Parathyroid adenoma (tissue), 2 donors: ENCODE data around the gene SNPH.

Experiments used
- H2AFZ ChIP-seq: fragments of 300-600 bp; sonication (generic); one replicate; pipeline ENCODE4 v1.7.0; 2017; ENCODE audit warnings: antibody characterized with exemption, mild to moderate bottlenecking
- H3K27ac ChIP-seq: fragments of 300-600 bp; sonication (generic); one replicate; pipeline ENCODE4 v1.7.0; 2017
- H3K27me3 ChIP-seq: fragments of 300-600 bp; sonication (generic); one replicate; pipeline ENCODE4 v1.7.0; 2017; ENCODE audit warnings: low read length; ENCODE audit not compliant: control insufficient read depth, insufficient read depth
- H3K36me3 ChIP-seq: fragments of 300-600 bp; sonication (generic); one replicate; pipeline ENCODE4 v1.7.0; 2017; ENCODE audit warnings: low read length; ENCODE audit not compliant: control insufficient read depth, insufficient read depth
- H3K4me1 ChIP-seq: fragments of 300-600 bp; sonication (generic); one replicate; pipeline ENCODE4 v1.7.0; 2017; ENCODE audit warnings: control low read depth
- H3K4me2 ChIP-seq: fragments of 300-600 bp; sonication (generic); one replicate; pipeline ENCODE4 v1.7.0; 2017; ENCODE audit warnings: low read length
- H3K4me3 ChIP-seq: fragments of 300-600 bp; sonication (generic); one replicate; pipeline ENCODE4 v1.7.0; 2017; ENCODE audit warnings: low read depth, low read length
- H3K79me2 ChIP-seq: fragments of 300-600 bp; sonication (generic); one replicate; pipeline ENCODE4 v1.7.0; 2017; ENCODE audit warnings: control low read depth
- H3K9ac ChIP-seq: fragments of 300-600 bp; sonication (generic); one replicate; pipeline ENCODE4 v1.7.0; 2017; ENCODE audit warnings: mild to moderate bottlenecking
- H3K9me3 ChIP-seq: fragments of 300-600 bp; sonication (generic); one replicate; pipeline ENCODE4 v1.7.0; 2017; ENCODE audit warnings: low read length; ENCODE audit not compliant: control insufficient read depth
- TF ChIP-seq, protein P1 (sequence below): fragments of 300-600 bp; sonication (generic); IDR thresholded peaks from one replicate; pipeline ENCODE4 v1.7.0; 2017; ENCODE audit warnings: antibody characterized with exemption, mild to moderate bottlenecking
- donor health status: primary hyperparathyroidism.

The SNPH gene

DNA sequence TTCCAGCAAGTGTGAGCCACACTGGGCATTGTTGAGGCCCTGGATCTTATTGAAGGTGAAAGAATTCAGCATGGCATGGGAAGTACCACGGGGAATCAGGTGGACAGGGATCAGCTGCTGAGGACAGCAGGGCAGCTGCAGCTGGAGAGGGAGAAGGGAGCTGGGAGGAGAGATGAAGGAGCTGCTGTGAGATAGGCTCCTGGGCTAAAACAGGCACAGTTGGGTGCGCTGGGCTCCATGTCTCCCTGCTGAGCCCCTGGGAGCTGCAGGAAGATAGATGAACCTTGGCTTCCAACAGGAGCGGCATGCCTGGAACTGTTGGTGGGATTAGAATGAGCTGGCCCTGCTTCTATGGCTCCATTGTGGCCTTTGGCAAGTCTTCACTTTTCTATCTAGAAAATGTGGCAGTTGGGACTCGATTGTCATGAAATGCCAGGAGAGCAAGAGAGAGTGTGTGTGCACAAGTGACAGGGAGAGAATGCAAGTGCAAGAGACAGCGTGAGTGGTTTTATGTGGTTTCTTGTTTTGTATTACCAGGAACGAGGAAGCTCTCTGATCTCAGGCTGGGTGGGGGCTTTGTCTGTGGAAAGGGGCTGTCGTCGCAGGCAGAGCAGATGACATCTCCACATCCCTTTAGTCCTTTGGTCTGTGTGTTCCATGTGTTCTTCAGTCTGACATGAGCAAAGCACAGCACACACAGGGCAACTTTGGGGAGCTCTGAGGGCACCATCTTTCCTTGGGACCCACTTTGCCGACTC is 20.4 kb downstream of the SNPH start:
- no peaks in the 10 kb centered on the region for H3K79me2 ChIP-seq
- H3K9me3 ChIP-seq, result no peaks in the 10 kb centered on the region
- no peaks in the 10 kb centered on the region for H3K36me3 ChIP-seq
- H3K27ac ChIP-seq, result no peak overlapping the region
- no peaks in the 10 kb centered on the region for H3K4me1 ChIP-seq
- no peak overlapping the region for H3K4me2 ChIP-seq
- H3K4me3 ChIP-seq, result no peak overlapping the region
- TF ChIP-seq, protein P1, sequence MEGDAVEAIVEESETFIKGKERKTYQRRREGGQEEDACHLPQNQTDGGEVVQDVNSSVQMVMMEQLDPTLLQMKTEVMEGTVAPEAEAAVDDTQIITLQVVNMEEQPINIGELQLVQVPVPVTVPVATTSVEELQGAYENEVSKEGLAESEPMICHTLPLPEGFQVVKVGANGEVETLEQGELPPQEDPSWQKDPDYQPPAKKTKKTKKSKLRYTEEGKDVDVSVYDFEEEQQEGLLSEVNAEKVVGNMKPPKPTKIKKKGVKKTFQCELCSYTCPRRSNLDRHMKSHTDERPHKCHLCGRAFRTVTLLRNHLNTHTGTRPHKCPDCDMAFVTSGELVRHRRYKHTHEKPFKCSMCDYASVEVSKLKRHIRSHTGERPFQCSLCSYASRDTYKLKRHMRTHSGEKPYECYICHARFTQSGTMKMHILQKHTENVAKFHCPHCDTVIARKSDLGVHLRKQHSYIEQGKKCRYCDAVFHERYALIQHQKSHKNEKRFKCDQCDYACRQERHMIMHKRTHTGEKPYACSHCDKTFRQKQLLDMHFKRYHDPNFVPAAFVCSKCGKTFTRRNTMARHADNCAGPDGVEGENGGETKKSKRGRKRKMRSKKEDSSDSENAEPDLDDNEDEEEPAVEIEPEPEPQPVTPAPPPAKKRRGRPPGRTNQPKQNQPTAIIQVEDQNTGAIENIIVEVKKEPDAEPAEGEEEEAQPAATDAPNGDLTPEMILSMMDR, result no peak
- H3K27me3 ChIP-seq, result no peaks in the 10 kb centered on the region
- H3K9ac ChIP-seq, result no peak overlapping the region
- H2AFZ ChIP-seq, result no peak overlapping the region

DNA sequence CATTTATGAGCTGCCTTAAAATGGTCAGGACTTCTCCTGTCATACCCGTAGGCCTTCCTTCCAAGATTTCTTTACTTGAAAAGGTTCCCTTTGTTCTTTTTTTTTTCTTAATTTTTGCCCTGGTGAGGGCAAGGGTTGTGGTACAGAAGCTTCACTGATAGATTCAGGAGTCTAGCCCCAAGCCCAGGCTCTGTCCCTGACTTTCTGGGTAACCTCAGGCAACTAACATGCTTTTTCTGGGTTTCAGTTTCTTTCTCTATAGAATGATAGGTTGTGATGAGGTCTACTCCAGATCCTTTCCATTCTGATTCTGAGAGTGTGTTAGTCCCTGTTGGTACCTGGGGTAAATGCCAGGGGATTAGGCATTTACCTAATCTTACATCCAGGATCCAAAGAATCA is 21.2 kb downstream of the SNPH start:
- TF ChIP-seq, protein P1, result no peak
- no peaks in the 10 kb centered on the region for H3K27me3 ChIP-seq
- no peaks in the 10 kb centered on the region for H3K36me3 ChIP-seq
- H3K4me2 ChIP-seq, result no peak overlapping the region
- no peaks in the 10 kb centered on the region for H3K9me3 ChIP-seq
- H2AFZ ChIP-seq, result no peak overlapping the region
- peaks cover 3% of the 10 kb centered on the region for H3K4me1 ChIP-seq
- H3K9ac ChIP-seq, result no peak overlapping the region
- H3K27ac ChIP-seq, result no peak overlapping the region
- H3K4me3 ChIP-seq, result no peak overlapping the region
- no peaks in the 10 kb centered on the region for H3K79me2 ChIP-seq

DNA sequence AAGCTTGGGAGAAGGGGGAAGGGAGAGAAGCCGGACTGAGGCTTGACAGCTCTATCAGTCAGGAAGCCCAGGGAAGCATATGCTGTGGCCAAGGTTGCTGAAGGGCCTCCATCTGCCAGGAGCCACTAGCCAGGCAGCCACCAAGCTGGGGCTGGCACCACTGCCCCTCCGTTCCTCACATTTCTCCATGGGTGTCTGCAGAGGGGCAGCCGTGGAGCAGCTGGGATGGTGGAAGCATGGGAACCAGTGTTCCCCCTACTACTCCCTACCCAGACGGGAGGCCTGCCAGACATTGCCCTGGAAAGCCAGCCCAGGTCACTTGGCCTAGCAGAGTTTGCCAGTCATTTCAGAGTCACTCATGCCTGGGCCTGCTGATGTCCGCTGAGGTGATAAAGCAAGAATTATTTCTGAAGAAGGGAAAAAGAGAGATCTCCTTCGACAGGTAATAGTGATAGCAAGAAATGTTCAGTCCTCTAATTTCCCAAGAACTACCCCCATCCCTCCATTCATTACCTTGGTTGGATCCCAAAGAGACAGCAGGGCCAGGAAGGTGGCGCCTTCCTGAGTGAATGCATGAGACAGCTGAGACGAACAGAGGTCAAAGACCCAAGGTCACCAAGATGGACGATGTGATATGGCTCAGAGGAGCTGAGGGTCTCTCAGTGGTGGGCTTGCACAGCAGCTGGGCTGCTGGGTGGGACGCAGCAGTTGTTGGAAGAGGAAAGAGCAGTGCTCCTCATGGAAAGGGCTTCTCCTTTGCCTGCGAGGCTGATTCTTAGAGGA is 21.9 kb downstream of the SNPH start:
- Histone ChIP-seq H3K9ac (no peak overlapping the region), H3K9me3 (no peaks in the 10 kb centered on the region), H3K79me2 (peaks cover 3% of the 10 kb centered on the region), H2AFZ (no peak overlapping the region), H3K4me3 (no peak overlapping the region), H3K27me3 (no peaks in the 10 kb centered on the region), H3K36me3 (no peaks in the 10 kb centered on the region), H3K27ac (no peak overlapping the region), H3K4me2 (no peak overlapping the region), H3K4me1 (peaks cover 3% of the 10 kb centered on the region)
- TF ChIP-seq, protein P1, result no peak

DNA sequence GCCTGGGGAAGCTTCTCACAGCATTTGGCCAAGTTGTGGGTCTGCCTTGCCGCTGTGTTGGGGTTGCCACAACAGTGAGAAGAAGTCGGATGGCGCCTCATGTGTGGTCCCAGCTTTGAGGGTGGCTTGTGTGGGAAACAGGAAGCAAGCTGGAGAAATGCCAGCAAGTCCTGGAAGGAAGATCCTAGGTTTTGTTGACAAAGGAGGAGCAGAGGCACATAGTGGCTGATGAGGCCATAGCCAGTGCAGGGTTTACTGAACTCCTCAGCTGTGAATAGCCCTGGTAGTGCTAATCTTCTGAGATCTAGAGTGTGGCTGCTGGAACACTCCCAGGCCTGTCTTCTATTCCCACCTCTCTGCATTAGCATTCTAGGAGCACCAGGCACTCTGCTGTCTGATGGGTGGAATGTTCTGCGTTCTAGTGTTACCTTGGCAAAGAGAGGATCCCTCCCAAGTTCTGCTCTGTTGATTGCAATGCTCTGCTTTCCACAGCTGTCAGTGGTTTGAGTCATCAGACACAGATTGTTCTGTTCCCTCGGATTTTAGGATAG is 25.2 kb downstream of the SNPH start:
- no peak overlapping the region for H2AFZ ChIP-seq
- no peak overlapping the region for H3K4me2 ChIP-seq
- no peaks in the 10 kb centered on the region for H3K27me3 ChIP-seq
- H3K36me3 ChIP-seq, result no peaks in the 10 kb centered on the region
- peaks cover 13% of the 10 kb centered on the region for H3K79me2 ChIP-seq
- TF ChIP-seq, protein P1, result no peak
- no peak overlapping the region for H3K27ac ChIP-seq
- H3K9ac ChIP-seq, result no peak overlapping the region
- peaks cover 3% of the 10 kb centered on the region for H3K4me1 ChIP-seq
- no peaks in the 10 kb centered on the region for H3K9me3 ChIP-seq
- no peak overlapping the region for H3K4me3 ChIP-seq
